Endothelial cell of umbilical vein (primary cell): ENCODE measurements around the gene BTBD17. TPM values are rescaled to one million over a fixed set of nuclear protein-coding genes. Genes with fewer than 3 reads are reported as not detected.

Experiments used
- BruUV-seq: library from RNA; stranded (reverse); fragments of 400-500 nt; replicated peaks from 2 replicates; lab custom pipeline; 2021; lab: Mats Ljungman, UMichigan
- CTCF ChIA-PET: fragments of 300-600, 350-600 bp; sonication (Branson Sonifier 250); formaldehyde crosslinking; loops from one replicate; lab custom pipeline; 2021; ENCODE audit warnings: antibody characterized with exemption, inconsistent platforms; lab: Charles Lee
- POLR2A ChIA-PET: fragments of 300-600, 350-600 bp; sonication (Branson Sonifier 250); formaldehyde crosslinking; loops from one replicate; lab custom pipeline; 2021; ENCODE audit warnings: antibody characterized with exemption, inconsistent platforms; lab: Charles Lee
- DNase-seq: peaks from one replicate; pipeline ENCODE4 v3.0.0-alpha.2; 2011; ENCODE audit warnings: low read depth, low spot score
- FAIRE-seq: peaks from 2 replicates; lab custom pipeline; 2011; peaks lifted over from hg19 to GRCh38; lab: Jason Lieb, UNC
- H2AFZ ChIP-seq: 2 replicates; pipeline ENCODE4 v1.6.0; 2012; ENCODE audit warnings: low read depth, low read length, control low read depth, inconsistent platforms
- H3K27ac ChIP-seq: 2 replicates; pipeline ENCODE4 v1.5.1; 2011; ENCODE audit warnings: low read depth, mild to moderate bottlenecking, control low read depth, low read length, moderate library complexity; ENCODE audit not compliant: insufficient read depth
- H3K27me3 ChIP-seq, 2 experiments: 2 replicates each; pipeline versions ENCODE4 v1.6.0 to v1.6.1; 2011; ENCODE audit warnings: low read length in 2 of 2, mixed read lengths in 1 of 2; ENCODE audit not compliant: control insufficient read depth in 2 of 2, insufficient read depth in 2 of 2
- H3K36me3 ChIP-seq, 2 experiments: 2 replicates in 1 of 2; 3 replicates in 1 of 2; pipeline ENCODE4 v1.5.1; 2011; ENCODE audit warnings: low read length in 2 of 2, mild to moderate bottlenecking in 1 of 2, moderate library complexity in 1 of 2; ENCODE audit not compliant: control insufficient read depth in 2 of 2, insufficient read depth in 2 of 2; ENCODE audit errors: extremely low read depth in 1 of 2
- H3K4me1 ChIP-seq: 3 replicates; pipeline ENCODE4 v1.5.1; 2011; ENCODE audit warnings: mild to moderate bottlenecking, low read length; ENCODE audit not compliant: control insufficient read depth, insufficient read depth; ENCODE audit errors: extremely low read depth
- H3K4me2 ChIP-seq: 2 replicates; pipeline ENCODE4 v1.6.1; 2011; ENCODE audit warnings: low read length, control low read depth, mixed read lengths; ENCODE audit not compliant: insufficient read depth
- H3K4me3 ChIP-seq, 3 experiments: fragments of 200-600 bp in 1 of 3; sonication (generic), shearing (Covaris generic) in 1 of 3; replicated peaks in 1 of 3; 2 replicates each; pipeline ENCODE4 v1.5.1; 2011 to 2016; ENCODE audit warnings: control low read depth in 3 of 3, low read length in 3 of 3, mild to moderate bottlenecking in 2 of 3, inconsistent platforms in 1 of 3, low read depth in 1 of 3, moderate library complexity in 1 of 3; ENCODE audit not compliant: insufficient read depth in 1 of 3
- H3K79me2 ChIP-seq: 2 replicates; pipeline ENCODE4 v1.6.0; 2012; ENCODE audit warnings: low read length, inconsistent platforms; ENCODE audit not compliant: control insufficient read depth, insufficient read depth
- H3K9ac ChIP-seq: replicated peaks from 2 replicates; pipeline ENCODE3; 2011; ENCODE audit warnings: low read length, control low read depth; ENCODE audit not compliant: insufficient read depth; ENCODE audit errors: extremely low read depth
- H3K9me1 ChIP-seq: replicated peaks from 3 replicates; pipeline ENCODE4 v1.6.0; 2011; ENCODE audit warnings: mild to moderate bottlenecking, low read length; ENCODE audit not compliant: control insufficient read depth, insufficient read depth; ENCODE audit errors: extremely low read depth
- H3K9me3 ChIP-seq: replicated peaks from 2 replicates; pipeline ENCODE4 v1.5.1; 2012; ENCODE audit warnings: low read length, inconsistent platforms; ENCODE audit not compliant: control insufficient read depth, insufficient read depth
- H4K20me1 ChIP-seq: replicated peaks from 2 replicates; pipeline ENCODE3; 2011; ENCODE audit warnings: mild to moderate bottlenecking, low read length; ENCODE audit not compliant: control insufficient read depth, insufficient read depth; ENCODE audit errors: extremely low read depth
- EZH2 ChIP-seq: IDR thresholded peaks from 2 replicates; pipeline ENCODE4 v1.6.1; 2012; ENCODE audit warnings: borderline replicate concordance, low read depth, mild to moderate bottlenecking, moderate library complexity, low read length, inconsistent platforms; ENCODE audit not compliant: severe bottlenecking
- FOS ChIP-seq: IDR thresholded peaks from 2 replicates; pipeline ENCODE4 v1.6.1; 2011; ENCODE audit warnings: mild to moderate bottlenecking, low read length, moderate library complexity, borderline replicate concordance; ENCODE audit not compliant: insufficient read depth
- GATA2 ChIP-seq: IDR thresholded peaks from 2 replicates; pipeline ENCODE4 v1.7.0; 2011; ENCODE audit warnings: low read depth, mild to moderate bottlenecking, moderate library complexity, mixed read lengths, low read length; ENCODE audit not compliant: insufficient read length, insufficient read depth
- JUN ChIP-seq: IDR thresholded peaks from 2 replicates; pipeline ENCODE4 v1.6.1; 2011; ENCODE audit warnings: borderline replicate concordance, low read depth; ENCODE audit not compliant: insufficient read length, insufficient read depth
- MYC ChIP-seq: IDR thresholded peaks from one replicate; pipeline ENCODE4 v1.6.1; 2011; ENCODE audit warnings: mild to moderate bottlenecking, low read depth, low read length
- POLR2A ChIP-seq: IDR thresholded peaks from 2 replicates; pipeline ENCODE4 v1.6.1; 2012; ENCODE audit warnings: low read depth, mild to moderate bottlenecking, control low read depth, low read length
- POLR2AphosphoS5 ChIP-seq: IDR thresholded peaks from 2 replicates; pipeline ENCODE4 v1.6.1; 2012; ENCODE audit warnings: low read depth, mild to moderate bottlenecking, control low read depth, low read length, moderate library complexity; ENCODE audit not compliant: insufficient read depth
- dilution Hi-C: fragments of 300-500 bp; cut with MboI; formaldehyde crosslinking; loops from one replicate; pipeline ENCODE4 v1.15.0; 2019; ENCODE audit warnings: low sequenced_read_pairs; ENCODE audit not compliant: extremely low pct_ligation_motif_present
- intact Hi-C: fragments of 100-400 bp; cut with micrococcal nuclease; formaldehyde crosslinking; loops from one replicate; pipeline ENCODE4 v1.10.0; 2022
- polyA plus RNA-seq, 4 experiments: library from polyadenylated mRNA; depleted of rRNA in 3 of 4; stranded (reverse) in 3 of 4; unstranded in 1 of 4; fragments of >200 nt; gene quantifications; 2 replicates each; pipeline versions ENCODE4 v1.2.1 to v1.2.3, GENCODE V29; 2011 to 2012; ENCODE audit warnings: missing spikeins in 1 of 4
- total RNA-seq: library from RNA; stranded (reverse); gene quantifications from 2 replicates; pipeline ENCODE4 v1.2.3, GENCODE V29; 2021
- TF ChIP-seq, protein P1 (sequence below): IDR thresholded peaks from 2 replicates; pipeline ENCODE4 v1.6.1; 2011; ENCODE audit not compliant: insufficient read depth, insufficient read length
- TF ChIP-seq, protein P2 (sequence below), 2 donors: IDR thresholded peaks; 1 replicate in 1 of 2; 2 replicates in 1 of 2; pipeline ENCODE4 v1.5.1; 2011; ENCODE audit warnings: low read length in 2 of 2, mild to moderate bottlenecking in 2 of 2, moderate library complexity in 2 of 2, control low read depth in 1 of 2, inconsistent platforms in 1 of 2, low read depth in 1 of 2; ENCODE audit not compliant: insufficient read depth in 1 of 2; ENCODE audit errors: extremely low read depth in 1 of 2

BTBD17 gene
- total and polyA plus RNA-seq, 2 donors (not counting 3 experiments of a cell fraction or from before 2014, with no cell fraction given), result not detected

- H3K9ac ChIP-seq, result no peak overlapping the region
- H4K20me1 ChIP-seq, result no peaks in the 10 kb centered on the region
- H3K27ac ChIP-seq, result no peak overlapping the region
- POLR2A ChIA-PET, result no interaction called here
- no TSS peak for BruUV-seq
- peaks cover 1% of the 10 kb centered on the region for H3K9me3 ChIP-seq
- H3K27me3 ChIP-seq, result no peaks in the 10 kb centered on the region
- H3K4me1 ChIP-seq, result no peaks in the 10 kb centered on the region
- H3K4me2 ChIP-seq, result no peak overlapping the region
- intact Hi-C loops, result no loop called here
- dilution Hi-C loops, result no loop called here
- FAIRE-seq, result no peak
- H3K9me1 ChIP-seq, result no peaks in the 10 kb centered on the region
- TF ChIP-seq, protein P1, sequence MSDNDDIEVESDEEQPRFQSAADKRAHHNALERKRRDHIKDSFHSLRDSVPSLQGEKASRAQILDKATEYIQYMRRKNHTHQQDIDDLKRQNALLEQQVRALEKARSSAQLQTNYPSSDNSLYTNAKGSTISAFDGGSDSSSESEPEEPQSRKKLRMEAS, result no peak
- TF ChIP-seq, protein P2, sequence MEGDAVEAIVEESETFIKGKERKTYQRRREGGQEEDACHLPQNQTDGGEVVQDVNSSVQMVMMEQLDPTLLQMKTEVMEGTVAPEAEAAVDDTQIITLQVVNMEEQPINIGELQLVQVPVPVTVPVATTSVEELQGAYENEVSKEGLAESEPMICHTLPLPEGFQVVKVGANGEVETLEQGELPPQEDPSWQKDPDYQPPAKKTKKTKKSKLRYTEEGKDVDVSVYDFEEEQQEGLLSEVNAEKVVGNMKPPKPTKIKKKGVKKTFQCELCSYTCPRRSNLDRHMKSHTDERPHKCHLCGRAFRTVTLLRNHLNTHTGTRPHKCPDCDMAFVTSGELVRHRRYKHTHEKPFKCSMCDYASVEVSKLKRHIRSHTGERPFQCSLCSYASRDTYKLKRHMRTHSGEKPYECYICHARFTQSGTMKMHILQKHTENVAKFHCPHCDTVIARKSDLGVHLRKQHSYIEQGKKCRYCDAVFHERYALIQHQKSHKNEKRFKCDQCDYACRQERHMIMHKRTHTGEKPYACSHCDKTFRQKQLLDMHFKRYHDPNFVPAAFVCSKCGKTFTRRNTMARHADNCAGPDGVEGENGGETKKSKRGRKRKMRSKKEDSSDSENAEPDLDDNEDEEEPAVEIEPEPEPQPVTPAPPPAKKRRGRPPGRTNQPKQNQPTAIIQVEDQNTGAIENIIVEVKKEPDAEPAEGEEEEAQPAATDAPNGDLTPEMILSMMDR (IDR thresholded peaks at IDR 0.05; ENCODE audit: extremely low read depth in 1 of 2, insufficient read depth in 1 of 2, low read depth in 1 of 2, low read length in 2 of 2), result no peak
- no peak for TF ChIP-seq POLR2AphosphoS5
- no peak for TF ChIP-seq GATA2
- no peak for TF ChIP-seq FOS
- no peak for TF ChIP-seq POLR2A
- no peak for TF ChIP-seq EZH2
- no peak for TF ChIP-seq JUN
- TF ChIP-seq MYC, result no peak
- no peaks in the 10 kb centered on the region for H3K36me3 ChIP-seq
- H3K4me3 ChIP-seq, result no peak overlapping the region
- CTCF ChIA-PET, result no interaction called here
- H2AFZ ChIP-seq, result no peak overlapping the region
- no peak for DNase-seq
- H3K79me2 ChIP-seq, result no peaks in the 10 kb centered on the region
Measured at GRCh38 chr17:74314877-74315276, 46.8 kb downstream of the BTBD17 start.
